GM18499 (cell line): ENCODE results near the gene DPP4.
"Not testable (repeated sequence)": the region's sequence is repeated elsewhere in the genome, so short reads cannot be mapped to it uniquely, and the experiment has no call there.

Source experiments
- ATAC-seq: cut with Tn5 transposase; IDR thresholded peaks from one replicate; pipeline ENCODE4 v1.9.1; 2021; ENCODE audit warnings: moderate number of reproducible peaks; ENCODE audit not compliant: insufficient read depth, unreplicated experiment

DPP4 gene

DNA sequence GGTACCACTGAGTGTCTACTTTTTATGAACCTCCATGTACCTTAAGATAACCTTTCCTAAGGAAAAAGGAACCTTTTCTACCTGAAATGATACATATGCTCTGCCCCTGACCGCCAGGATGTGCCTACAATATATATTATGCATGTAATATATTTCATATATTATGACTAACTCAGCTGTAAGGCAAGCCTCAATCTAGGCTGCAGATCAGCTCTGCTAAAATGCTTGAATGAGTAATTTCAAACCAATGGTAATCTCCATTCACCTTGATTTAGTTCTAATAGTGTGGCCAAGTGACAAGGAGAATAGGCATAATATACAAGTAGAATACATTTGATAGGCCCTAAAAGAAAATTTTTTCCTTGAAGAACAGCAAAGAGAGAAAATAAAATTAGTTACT lies 101.8 kb downstream of the DPP4 start:
- no peak for ATAC-seq

DNA sequence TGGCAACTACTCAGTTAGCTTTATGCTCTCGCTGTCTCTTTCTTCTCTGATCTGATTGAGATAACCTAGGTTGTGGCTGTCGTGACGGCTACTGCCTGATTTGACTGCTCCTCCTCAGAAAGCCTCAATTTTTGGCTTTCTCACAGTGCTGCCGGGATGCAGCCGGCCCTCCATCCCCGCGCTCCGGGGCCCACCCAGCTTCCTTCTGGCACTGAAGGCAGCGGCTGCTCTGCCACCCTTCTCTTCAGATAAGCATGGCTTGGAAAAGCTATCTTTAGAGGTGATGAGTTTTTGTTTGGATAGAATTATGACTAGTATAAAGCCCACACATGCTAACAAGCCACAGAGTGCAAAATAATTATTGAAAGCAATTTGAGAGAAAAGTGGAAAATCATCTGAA lies 102.5 kb downstream of the DPP4 start:
- ATAC-seq: no peak

DNA sequence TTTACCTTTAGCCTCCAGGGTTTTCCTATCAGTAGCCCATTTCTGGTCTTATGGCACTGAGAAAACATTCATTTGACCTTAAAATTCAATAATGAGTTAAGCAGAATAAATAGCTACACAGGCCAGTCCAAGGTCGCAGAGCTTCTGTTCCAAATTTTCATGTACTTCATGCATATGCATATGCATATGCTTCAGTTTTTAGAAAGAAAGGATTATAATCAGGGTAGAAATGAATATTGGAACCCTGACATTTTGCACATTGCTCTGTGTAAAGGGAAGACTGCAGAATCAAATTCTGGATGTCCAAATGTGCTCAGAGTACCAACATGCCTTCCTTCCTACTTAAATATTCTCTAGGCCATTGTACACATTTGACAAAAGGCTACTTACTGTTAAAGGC lies 104.9 kb downstream of the DPP4 start:
- no peak for ATAC-seq

GRCh38 chr2:161965994-161966393 lies 108.0 kb downstream of the DPP4 start:
- ATAC-seq: no peak

- ATAC-seq: no peak
Measured at GRCh38 chr2:161964160-161964559, 109.9 kb downstream of the DPP4 start.

DNA sequence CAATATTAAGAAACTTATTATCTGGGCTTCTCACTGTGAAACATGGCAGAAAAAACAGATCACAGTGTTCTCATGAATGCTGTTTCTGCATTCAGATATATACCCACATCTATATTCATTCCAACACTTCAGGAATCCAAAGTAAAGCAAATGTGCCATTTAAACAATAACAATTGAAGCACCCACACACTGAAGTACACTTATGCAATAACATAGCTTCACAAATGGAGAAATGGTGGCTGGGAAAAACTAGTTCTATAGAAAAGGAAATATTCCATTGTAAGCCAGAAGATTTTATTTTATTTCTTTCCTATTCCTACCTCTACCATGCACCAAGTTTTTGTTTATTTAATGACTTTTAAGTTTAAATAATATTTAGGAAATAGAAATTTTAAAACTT lies 111.9 kb downstream of the DPP4 start:
- ATAC-seq: no peak

DNA sequence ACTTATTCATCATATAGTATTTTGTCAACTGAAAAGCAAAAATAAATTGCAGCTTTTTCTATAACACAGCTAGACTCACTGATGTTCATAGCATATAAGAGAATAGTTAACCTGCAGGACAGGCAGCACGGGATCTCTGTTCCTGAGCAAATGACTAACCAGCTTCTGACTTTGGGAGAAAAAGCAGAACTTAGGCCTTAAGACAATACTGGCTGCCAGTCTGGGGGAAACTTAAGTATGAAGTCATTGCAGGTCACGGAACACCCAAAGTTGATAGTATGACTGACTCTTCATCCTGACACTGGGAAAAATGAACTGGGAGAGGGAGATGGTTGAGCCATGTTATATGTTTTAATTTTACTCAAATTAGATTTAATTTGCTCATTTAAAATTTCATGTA lies 113.0 kb downstream of the DPP4 start:
- ATAC-seq: no peak

DNA sequence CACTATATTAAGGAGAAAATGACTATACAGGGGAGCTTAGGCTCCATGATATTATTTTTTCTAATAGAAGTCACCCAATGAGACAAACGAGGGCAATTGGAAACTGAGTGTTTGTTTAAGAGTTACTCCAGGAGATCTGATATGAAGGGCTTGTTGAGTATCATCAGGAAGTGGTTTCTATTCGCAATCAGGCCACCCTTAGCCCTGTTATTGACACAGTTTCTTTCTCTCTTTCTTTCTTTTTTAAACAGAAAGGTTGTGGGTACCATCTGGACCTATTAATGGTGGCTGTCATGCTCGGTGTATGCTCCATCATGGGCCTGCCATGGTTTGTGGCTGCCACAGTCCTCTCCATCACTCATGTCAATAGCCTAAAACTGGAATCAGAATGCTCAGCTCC lies 117.3 kb downstream of the DPP4 start:
- ATAC-seq: no peak

GRCh38 chr2:161955211-161955610 lies 118.8 kb downstream of the DPP4 start:
- ATAC-seq: no peak

DNA sequence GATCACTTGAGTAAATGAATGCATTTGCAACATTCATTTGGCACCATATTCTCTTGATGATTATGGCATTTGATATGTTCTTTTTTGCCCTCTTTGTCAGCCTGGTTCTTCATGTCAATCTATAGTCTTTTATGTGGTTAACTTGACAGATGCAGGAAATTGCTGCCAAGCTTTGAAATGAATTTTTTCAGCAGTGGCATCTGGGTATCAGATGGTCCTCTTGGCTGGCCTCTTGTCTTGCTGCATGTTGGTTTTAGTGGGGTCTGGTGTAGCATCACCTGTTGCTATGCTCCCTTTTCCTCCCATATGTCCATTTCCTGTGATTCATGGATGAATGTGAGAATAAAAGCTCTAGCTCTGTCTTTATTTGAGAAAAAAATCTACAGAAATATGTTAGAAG lies 119.9 kb downstream of the DPP4 start:
- ATAC-seq: no peak

GRCh38 chr2:161953367-161953766 lies 120.6 kb downstream of the DPP4 start:
- not testable (repeated sequence) for ATAC-seq

DNA sequence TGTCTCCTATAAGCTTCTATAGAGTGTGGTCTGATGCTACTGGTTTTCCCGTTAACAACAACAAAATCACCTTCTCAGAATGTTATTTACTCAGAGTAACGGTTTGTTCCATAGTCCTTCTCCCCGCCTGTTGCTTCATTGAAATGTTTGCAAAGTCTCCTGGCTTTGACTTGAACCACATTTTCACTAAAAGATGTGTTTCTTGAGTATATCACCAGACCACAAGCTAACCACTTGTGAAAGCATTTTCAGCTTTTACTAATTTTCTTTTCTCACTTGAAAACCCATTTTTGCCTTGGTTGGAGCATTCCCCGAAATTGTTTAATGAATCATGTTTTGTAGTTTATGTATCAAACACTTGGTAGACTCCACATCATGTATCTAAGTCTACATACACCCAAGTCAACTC lies 121.2 kb downstream of the DPP4 start:
- no peak for ATAC-seq

GRCh38 chr2:161947836-161948235 lies 126.2 kb downstream of the DPP4 start:
- ATAC-seq: no peak

DNA sequence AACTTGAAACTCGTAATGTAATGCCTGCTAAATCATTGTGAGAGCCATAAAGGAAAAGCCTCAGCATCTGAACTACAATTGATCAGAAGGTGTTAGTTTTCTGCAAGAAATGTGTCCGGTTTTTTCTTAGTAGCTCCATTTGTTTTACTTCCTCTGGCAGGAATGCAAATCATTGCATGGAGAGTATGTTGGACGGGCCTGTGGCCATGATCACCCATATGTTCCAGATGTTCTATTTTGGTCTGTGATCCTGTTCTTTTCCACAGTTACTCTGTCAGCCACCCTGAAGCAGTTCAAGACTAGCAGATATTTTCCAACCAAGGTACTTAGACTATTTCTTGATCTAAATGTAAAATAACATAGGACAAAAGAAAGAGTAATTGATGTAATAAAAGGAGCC lies 126.6 kb downstream of the DPP4 start:
- ATAC-seq: no peak

- ATAC-seq: no peak
Measured at GRCh38 chr2:161946489-161947107, 127.4 kb downstream of the DPP4 start.

GRCh38 chr2:161943011-161943410 lies 131.0 kb downstream of the DPP4 start:
- no peak for ATAC-seq
